CD4-positive, CD25-positive, alpha-beta regulatory T cell (primary cell): ENCODE results near the gene AP4S1. TPM values are rescaled to one million over a fixed set of nuclear protein-coding genes. Genes with fewer than 3 reads are reported as not detected.
"Not testable (repeated sequence)": the region's sequence is repeated elsewhere in the genome, so short reads cannot be mapped to it uniquely, and the experiment has no call there.

Experiments
- ATAC-seq, 2 donors: fragments of 150-1000 bp; cut with Tn5 transposase; one replicate each; pipeline ENCODE4 v1.10.0; 2021; ENCODE audit warnings: low read depth in 2 of 2, moderate number of reproducible peaks in 2 of 2, moderate library complexity in 1 of 2
- DNase-seq, 3 donors: peaks; one replicate each; pipeline versions ENCODE4 v3.0.0 to v3.0.0-alpha.2; 2012 to 2022; ENCODE audit warnings: mixed read lengths in 1 of 3
- H3K27ac ChIP-seq: one replicate; pipeline ENCODE4 v1.7.0; 2013; ENCODE audit warnings: mild to moderate bottlenecking, low read length; ENCODE audit not compliant: insufficient read depth, poor library complexity, severe bottlenecking
- H3K27me3 ChIP-seq: one replicate; pipeline ENCODE4 v1.7.0; 2013; ENCODE audit warnings: low read length; ENCODE audit not compliant: control insufficient read depth, insufficient read depth
- H3K36me3 ChIP-seq: one replicate; pipeline ENCODE4 v1.7.0; 2013; ENCODE audit warnings: mild to moderate bottlenecking, low read length, moderate library complexity; ENCODE audit not compliant: control insufficient read depth, insufficient read depth
- H3K4me1 ChIP-seq: 2 replicates; pipeline ENCODE4 v1.7.0; 2013; ENCODE audit warnings: mild to moderate bottlenecking, low read length; ENCODE audit not compliant: insufficient read depth, control insufficient read depth, poor library complexity, severe bottlenecking
- H3K4me3 ChIP-seq: one replicate; pipeline ENCODE4 v1.7.0; 2013; ENCODE audit warnings: low read depth, mild to moderate bottlenecking, low read length, moderate library complexity
- H3K9me3 ChIP-seq, 2 experiments: 1 replicate in 1 of 2; 2 replicates in 1 of 2; pipeline ENCODE4 v1.7.0; 2013; ENCODE audit warnings: low read length in 2 of 2, mild to moderate bottlenecking in 1 of 2, moderate library complexity in 1 of 2; ENCODE audit not compliant: control insufficient read depth in 2 of 2
- H3K27ac Mint-ChIP-seq, 3 donors: one replicate each; pipeline ENCODE4 v1.8.0; 2020 to 2022; ENCODE audit warnings: mild to moderate bottlenecking in 3 of 3, mixed read lengths in 3 of 3, moderate library complexity in 2 of 3
- H3K27me3 Mint-ChIP-seq: one replicate; pipeline ENCODE4 v1.8.0; 2022; ENCODE audit warnings: mild to moderate bottlenecking, mixed read lengths
- H3K36me3 Mint-ChIP-seq: one replicate; pipeline ENCODE4 v1.8.0; 2020; ENCODE audit warnings: mixed read lengths
- H3K4me1 Mint-ChIP-seq, 4 donors: one replicate each; pipeline ENCODE4 v1.8.0; 2020 to 2022; ENCODE audit warnings: mixed read lengths in 4 of 4, mild to moderate bottlenecking in 1 of 4
- H3K4me3 Mint-ChIP-seq, 4 donors: one replicate each; pipeline ENCODE4 v1.8.0; 2020 to 2022; ENCODE audit warnings: mild to moderate bottlenecking in 4 of 4, mixed read lengths in 4 of 4, moderate library complexity in 3 of 4
- H3K9me3 Mint-ChIP-seq, 7 donors: one replicate each; pipeline ENCODE4 v1.8.0; 2020 to 2022; ENCODE audit warnings: mixed read lengths in 7 of 7, mild to moderate bottlenecking in 3 of 7, moderate library complexity in 2 of 7
- polyA plus RNA-seq, 4 donors: library from polyadenylated mRNA; unstranded; fragments of 300-500 nt; fragmentation: Illumina TruSeq; gene quantifications; one replicate each; pipeline ENCODE4 v1.2.3, GENCODE V29; 2021
- total RNA-seq: library from RNA; stranded (reverse); gene quantifications from one replicate; pipeline ENCODE4 v1.2.3, GENCODE V29; 2022

AP4S1 gene
- total and polyA plus RNA-seq, 5 donors from 2014 or later, result 7.0 to 16.0 (median 8.1) TPM

DNA sequence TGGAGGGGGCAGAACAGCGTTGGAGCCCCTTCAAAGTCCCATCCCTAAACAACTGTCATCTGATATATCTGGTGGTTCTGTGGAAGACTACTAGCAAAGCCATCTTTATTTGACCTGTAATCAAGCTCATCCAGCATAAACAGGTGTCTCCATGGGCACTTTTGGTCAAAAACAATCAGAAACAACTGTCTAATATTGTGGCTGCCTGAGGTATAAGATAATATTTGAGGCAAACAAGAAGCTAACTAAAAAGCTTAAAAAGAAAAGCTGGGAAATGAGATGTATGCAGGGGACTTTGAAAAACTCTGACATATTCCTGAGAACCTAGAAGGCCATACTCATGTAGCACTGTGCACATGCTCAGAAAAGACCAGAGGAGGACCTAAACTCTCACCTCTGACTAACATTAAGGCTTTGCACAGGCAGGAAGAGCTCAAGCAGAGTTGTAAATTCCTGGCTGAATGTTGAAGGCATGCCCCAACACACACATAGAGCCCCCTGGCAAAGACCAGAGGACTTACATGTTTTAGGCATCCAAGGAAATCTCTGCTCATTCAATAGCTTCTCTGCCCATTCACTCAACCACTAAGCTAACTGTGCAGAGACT lies 27.2 kb upstream of the AP4S1 start:
- Mint-ChIP-seq H3K4me1 (peaks cover 13 to 54% (median 42%) of the 10 kb centered on the region in 4 donors), H3K27me3 (no peaks in the 10 kb centered on the region), H3K36me3 (peaks cover 37% of the 10 kb centered on the region), H3K4me3 (peak overlapping the region in 1 of 4 donors; percentile 63), H3K9me3 (peaks cover 0 to 13% (median 2%) of the 10 kb centered on the region in 7 donors), H3K27ac (no peak overlapping the region)
- Histone ChIP-seq H3K9me3 (peaks cover 12 to 13% of the 10 kb centered on the region in 2 experiments), H3K27ac (no peak overlapping the region), H3K27me3 (no peaks in the 10 kb centered on the region), H3K36me3 (peaks cover 19% of the 10 kb centered on the region), H3K4me1 (peaks cover 16% of the 10 kb centered on the region), H3K4me3 (no peak overlapping the region)
- no peak for DNase-seq
- ATAC-seq, result no peak

- ATAC-seq, result no peak
- Mint-ChIP-seq H3K36me3 (peaks cover 37% of the 10 kb centered on the region), H3K4me3 (no peak overlapping the region), H3K4me1 (peaks cover 17 to 54% (median 43%) of the 10 kb centered on the region in 4 donors), H3K27ac (no peak overlapping the region), H3K27me3 (no peaks in the 10 kb centered on the region), H3K9me3 (peaks cover 0 to 13% (median 2%) of the 10 kb centered on the region in 7 donors)
- DNase-seq, result no peak
- Histone ChIP-seq H3K4me3 (no peak overlapping the region), H3K4me1 (peaks cover 16% of the 10 kb centered on the region), H3K27ac (no peak overlapping the region), H3K36me3 (peaks cover 19% of the 10 kb centered on the region), H3K9me3 (peaks cover 12 to 13% of the 10 kb centered on the region in 2 experiments), H3K27me3 (no peaks in the 10 kb centered on the region)
Observed at GRCh38 chr14:30999038-30999773, 26.2 kb upstream of the AP4S1 start.

DNA sequence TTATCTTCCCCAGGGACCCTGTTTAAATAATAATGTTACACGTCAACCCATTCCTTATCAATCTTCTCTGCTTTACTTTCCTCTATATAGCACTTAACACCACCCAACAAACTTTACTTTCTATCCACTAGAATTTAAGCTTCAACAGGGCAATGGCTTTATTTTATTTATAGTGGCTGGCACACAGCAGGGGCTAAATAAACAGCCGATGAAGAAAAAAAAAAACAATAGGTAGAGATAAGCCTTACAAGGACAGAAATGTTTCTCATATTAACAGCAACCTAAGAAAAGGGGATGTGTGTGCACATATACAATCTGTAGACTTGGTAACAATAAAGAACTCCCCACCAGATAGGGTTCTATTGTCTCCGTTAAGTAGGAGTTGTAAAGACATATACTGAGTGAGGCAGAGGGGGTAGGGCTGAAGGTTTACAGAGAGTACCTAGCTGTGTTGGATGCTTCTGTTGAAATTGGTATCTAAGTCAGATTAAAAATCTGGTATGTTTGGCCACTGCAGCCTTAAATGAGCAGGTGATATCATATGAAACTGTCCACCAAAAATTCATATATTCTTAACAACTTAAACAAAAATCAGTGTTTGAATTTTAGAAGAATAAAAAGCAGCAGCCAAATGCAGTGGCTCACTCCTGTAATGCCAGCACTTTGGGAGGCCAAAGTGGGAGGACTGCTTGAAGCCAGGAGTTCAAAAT lies 24.7 kb upstream of the AP4S1 start:
- H3K27me3 ChIP-seq, result no peaks in the 10 kb centered on the region
- Mint-ChIP-seq H3K4me3 (no peak overlapping the region), H3K27me3 (no peaks in the 10 kb centered on the region), H3K36me3 (peaks cover 40% of the 10 kb centered on the region), H3K27ac (peak overlapping the region in 2 of 3 donors; percentile 7 to 56), H3K4me1 (peaks cover 8 to 45% (median 32%) of the 10 kb centered on the region in 4 donors), H3K9me3 (peaks cover 0 to 13% (median 2%) of the 10 kb centered on the region in 7 donors)
- peaks cover 4% of the 10 kb centered on the region for H3K4me1 ChIP-seq
- no peak overlapping the region for H3K27ac ChIP-seq
- H3K4me3 ChIP-seq, result no peak overlapping the region
- ATAC-seq, result no peak
- DNase-seq, result no peak
- H3K9me3 ChIP-seq, result peaks cover 12 to 13% of the 10 kb centered on the region in 2 experiments
- H3K36me3 ChIP-seq, result peaks cover 19% of the 10 kb centered on the region

DNA sequence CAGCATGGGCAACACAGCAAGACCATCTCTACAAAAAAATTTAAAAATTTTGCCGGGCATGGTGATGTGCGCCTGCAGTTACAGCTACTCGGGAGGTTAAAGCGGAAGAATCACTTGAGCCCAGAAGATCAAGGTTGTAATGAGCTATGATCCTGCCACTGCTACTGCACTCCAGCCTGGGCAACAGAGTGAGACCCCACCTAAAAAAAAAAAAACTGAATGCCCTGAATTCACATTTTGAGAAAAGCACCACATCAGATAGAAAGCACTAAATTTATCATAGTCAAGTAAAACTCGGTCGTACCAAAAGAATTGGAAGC lies 24.1 kb upstream of the AP4S1 start:
- H3K36me3 ChIP-seq, result peaks cover 19% of the 10 kb centered on the region
- Mint-ChIP-seq H3K27ac (peak overlapping the region in 2 of 3 donors; percentile 7 to 56), H3K36me3 (peaks cover 40% of the 10 kb centered on the region), H3K9me3 (peaks cover 0 to 13% (median 2%) of the 10 kb centered on the region in 7 donors), H3K4me3 (no peak overlapping the region), H3K4me1 (peaks cover 8 to 40% (median 27%) of the 10 kb centered on the region in 4 donors), H3K27me3 (no peaks in the 10 kb centered on the region)
- DNase-seq (no peak), ATAC-seq (no peak)
- no peaks in the 10 kb centered on the region for H3K27me3 ChIP-seq
- no peak overlapping the region for H3K27ac ChIP-seq
- no peak overlapping the region for H3K4me3 ChIP-seq
- H3K9me3 ChIP-seq, result peaks cover 12 to 13% of the 10 kb centered on the region in 2 experiments
- no peaks in the 10 kb centered on the region for H3K4me1 ChIP-seq

DNA sequence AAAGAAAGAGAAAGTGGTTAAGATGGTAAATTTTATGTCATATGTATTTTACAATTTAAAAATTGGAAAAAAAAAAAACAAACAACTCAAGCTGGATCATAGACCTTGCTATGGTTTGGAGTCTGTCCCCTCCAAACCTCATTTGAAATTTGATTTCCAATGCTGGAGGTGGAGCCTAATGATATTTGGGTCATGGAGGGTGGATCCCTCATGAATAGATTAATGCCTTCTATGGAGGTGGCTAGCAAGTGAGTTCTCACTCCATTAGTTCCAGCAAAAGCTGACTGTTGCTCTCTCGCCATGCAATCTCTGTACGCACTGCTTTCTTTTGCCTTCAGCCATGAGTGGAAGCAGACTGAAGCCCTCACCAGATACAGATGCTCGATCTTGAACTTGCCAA lies 22.2 kb upstream of the AP4S1 start:
- H3K4me1 Mint-ChIP-seq, result peaks cover 13 to 33% (median 23%) of the 10 kb centered on the region in 4 donors
- ATAC-seq (no peak), DNase-seq (no peak)
- H3K4me3 ChIP-seq, result no peak overlapping the region
- H3K27me3 ChIP-seq, result no peaks in the 10 kb centered on the region
- no peaks in the 10 kb centered on the region for H3K27me3 Mint-ChIP-seq
- no peak overlapping the region for H3K27ac Mint-ChIP-seq
- no peaks in the 10 kb centered on the region for H3K4me1 ChIP-seq
- H3K27ac ChIP-seq, result no peak overlapping the region
- H3K36me3 Mint-ChIP-seq, result peaks cover 38% of the 10 kb centered on the region
- H3K4me3 Mint-ChIP-seq, result no peak overlapping the region
- H3K9me3 Mint-ChIP-seq, result peaks cover 0 to 10% (median 2%) of the 10 kb centered on the region in 7 donors
- peaks cover 14% of the 10 kb centered on the region for H3K36me3 ChIP-seq
- H3K9me3 ChIP-seq, result peaks cover 10 to 11% of the 10 kb centered on the region in 2 experiments

GRCh38 chr14:31004007-31004406 lies 21.4 kb upstream of the AP4S1 start:
- ATAC-seq, H3K9me3 ChIP-seq, H3K27me3 ChIP-seq, H3K27me3 Mint-ChIP-seq, DNase-seq, H3K27ac Mint-ChIP-seq, H3K4me3 ChIP-seq, H3K4me3 Mint-ChIP-seq, H3K27ac ChIP-seq, H3K4me1 ChIP-seq, H3K9me3 Mint-ChIP-seq: not testable (repeated sequence)
- peaks cover 31% of the 10 kb centered on the region for H3K36me3 Mint-ChIP-seq
- H3K36me3 ChIP-seq, result peaks cover 10% of the 10 kb centered on the region
- peaks cover 13 to 33% (median 24%) of the 10 kb centered on the region in 4 donors for H3K4me1 Mint-ChIP-seq

DNA sequence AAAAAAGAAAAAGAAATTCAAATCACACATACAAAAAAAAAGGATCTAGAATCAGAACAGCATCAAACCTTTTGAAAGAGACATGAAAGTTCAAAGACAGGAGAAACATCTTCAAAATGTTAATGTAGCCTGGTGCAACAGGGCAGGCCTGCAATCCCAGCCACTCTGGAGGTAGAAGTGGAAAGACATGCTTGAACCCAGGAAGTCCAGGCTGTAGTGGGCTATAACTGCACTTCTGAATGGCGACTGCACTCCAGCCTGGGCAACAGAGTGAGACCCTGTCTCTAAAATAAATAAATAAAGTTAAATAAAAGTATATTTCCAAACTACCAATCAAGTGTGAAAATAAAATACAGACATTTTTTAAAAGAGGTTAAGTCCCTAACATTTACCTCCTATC lies 18.7 kb upstream of the AP4S1 start:
- Mint-ChIP-seq H3K9me3 (peaks cover 0 to 2% (median 0%) of the 10 kb centered on the region in 7 donors), H3K27ac (no peak overlapping the region), H3K4me3 (no peak overlapping the region), H3K36me3 (peaks cover 12% of the 10 kb centered on the region), H3K4me1 (peaks cover 5 to 36% (median 15%) of the 10 kb centered on the region in 4 donors), H3K27me3 (no peaks in the 10 kb centered on the region)
- no peaks in the 10 kb centered on the region for H3K4me1 ChIP-seq
- H3K36me3 ChIP-seq, result peaks cover 2% of the 10 kb centered on the region
- H3K9me3 ChIP-seq, result no peaks in the 10 kb centered on the region
- ATAC-seq, result no peak
- no peak overlapping the region for H3K4me3 ChIP-seq
- H3K27ac ChIP-seq, result no peak overlapping the region
- no peaks in the 10 kb centered on the region for H3K27me3 ChIP-seq
- DNase-seq, result no peak
